NCI-H2196 (cell line): ENCODE data around the gene ING3.
A peak's percentile ranks its signal among the peaks of the same experiment; 100 is the strongest.

Source experiments
- DNase-seq: peaks from one replicate; lab custom pipeline; 2025; ENCODE audit not compliant: unreplicated experiment; lab: John Stamatoyannopoulos, UW

Gene ING3

GRCh38 chr7:120950539-120951308, at the start of gene ING3:
TSS of gene ING3 (plus strand) at chr7:120950777. CDS start at chr7:120950897, 120 bp downstream.
- DNase-seq, result peak; percentile 96

GRCh38 chr7:120915314-120916105, 35.1 kb upstream of the ING3 start:
- DNase-seq, result no peak

- DNase-seq, result no peak
Measured at GRCh38 chr7:120916121-120916520, 34.5 kb upstream of the ING3 start.

GRCh38 chr7:120916538-120916937, 34.0 kb upstream of the ING3 start:
- DNase-seq, result no peak

GRCh38 chr7:120919466-120919865, 31.1 kb upstream of the ING3 start:
- no peak for DNase-seq

GRCh38 chr7:120920034-120920433, 30.5 kb upstream of the ING3 start:
- DNase-seq, result no peak

GRCh38 chr7:120920591-120921274, 29.8 kb upstream of the ING3 start:
- DNase-seq, result peak; percentile 45

- DNase-seq, result no peak
Measured at GRCh38 chr7:120924837-120925236, 25.7 kb upstream of the ING3 start.

GRCh38 chr7:120925392-120925791, 25.2 kb upstream of the ING3 start:
- no peak for DNase-seq

GRCh38 chr7:120926943-120927346, 23.6 kb upstream of the ING3 start:
- no peak for DNase-seq

- DNase-seq, result no peak
Measured at GRCh38 chr7:120927454-120928103, 23.0 kb upstream of the ING3 start.

- DNase-seq, result no peak
Measured at GRCh38 chr7:120931243-120931642, 19.3 kb upstream of the ING3 start.

- DNase-seq, result no peak
Measured at GRCh38 chr7:120933475-120933874, 17.1 kb upstream of the ING3 start.

GRCh38 chr7:120939345-120939744, 11.2 kb upstream of the ING3 start:
- DNase-seq, result no peak

GRCh38 chr7:120941064-120941463, 9.5 kb upstream of the ING3 start:
- no peak for DNase-seq

- no peak for DNase-seq
Measured at GRCh38 chr7:120941856-120942255, 8.7 kb upstream of the ING3 start.

- DNase-seq, result no peak
Measured at GRCh38 chr7:120942861-120943260, 7.7 kb upstream of the ING3 start.

- DNase-seq, result no peak
Measured at GRCh38 chr7:120944826-120945562, 5.6 kb upstream of the ING3 start.

- DNase-seq, result no peak
Measured at GRCh38 chr7:120947980-120948379, 2.6 kb upstream of the ING3 start.

GRCh38 chr7:120949393-120949911, 1.1 kb upstream of the ING3 start:
- DNase-seq, result no peak
